IMR-90 (cell line): ENCODE data around the gene CBX6.

Source experiments
- BHLHE40 ChIP-seq: fragments of 150-350 bp; IDR thresholded peaks from 2 replicates; pipeline ENCODE4 v1.6.1; 2016; ENCODE audit warnings: mild to moderate bottlenecking, low read depth, low read length
- CEBPB ChIP-seq: IDR thresholded peaks from 2 replicates; pipeline ENCODE4 v1.6.1; 2012; ENCODE audit warnings: low read depth, low read length, improper control_type of control experiment
- CHD1 ChIP-seq: IDR thresholded peaks from 2 replicates; pipeline ENCODE4 v1.6.1; 2012; ENCODE audit warnings: low read depth, low read length, improper control_type of control experiment
- CTCF ChIP-seq: conservative IDR thresholded peaks from 2 replicates; pipeline ENCODE4 v1.5.1; 2012; ENCODE audit warnings: mild to moderate bottlenecking, low read depth, low read length, improper control_type of control experiment
- MAZ ChIP-seq: IDR thresholded peaks from 2 replicates; pipeline ENCODE4 v1.6.1; 2012; ENCODE audit warnings: low read depth, mild to moderate bottlenecking, low read length, improper control_type of control experiment, moderate library complexity, borderline replicate concordance
- MXI1 ChIP-seq: IDR thresholded peaks from 2 replicates; pipeline ENCODE4 v1.6.1; 2012; ENCODE audit warnings: low read depth, mild to moderate bottlenecking, low read length, moderate library complexity, borderline replicate concordance
- NFE2L2 ChIP-seq: fragments of 150-350 bp; IDR thresholded peaks from 2 replicates; pipeline ENCODE4 v1.6.1; 2016; ENCODE audit warnings: low read depth, mild to moderate bottlenecking, low read length
- POLR2A ChIP-seq: IDR thresholded peaks from 2 replicates; pipeline ENCODE4 v1.6.1; 2012; ENCODE audit warnings: mild to moderate bottlenecking, low read depth, low read length
- RAD21 ChIP-seq: IDR thresholded peaks from 2 replicates; pipeline ENCODE4 v1.6.1; 2012; ENCODE audit warnings: low read length, improper control_type of control experiment
- RCOR1 ChIP-seq: IDR thresholded peaks from 2 replicates; pipeline ENCODE4 v1.6.1; 2012; ENCODE audit warnings: mild to moderate bottlenecking, low read length, improper control_type of control experiment; ENCODE audit not compliant: insufficient replicate concordance
- SMC3 ChIP-seq: fragments of 150-350 bp; IDR thresholded peaks from 2 replicates; pipeline ENCODE4 v1.6.1; 2016; ENCODE audit warnings: low read depth, mild to moderate bottlenecking, antibody characterized with exemption, low read length, moderate library complexity

GRCh38 chr22:38872831-38873248 lies 824 bp upstream of the CBX6 start:
- TF ChIP-seq CTCF = no peak
- TF ChIP-seq POLR2A = no peak
- TF ChIP-seq SMC3 = no peak
- no peak for TF ChIP-seq CEBPB
- no peak for TF ChIP-seq NFE2L2
- TF ChIP-seq CHD1 = no peak
- TF ChIP-seq BHLHE40 = no peak
- no peak for TF ChIP-seq MXI1
- no peak for TF ChIP-seq RCOR1
- TF ChIP-seq RAD21 = no peak
- TF ChIP-seq MAZ = no peak
